ENCODE results near the gene SUGT1. TPM values are rescaled to one million over a fixed set of nuclear protein-coding genes. Genes with fewer than 3 reads are reported as not detected.

The SUGT1 gene
- total and polyA plus RNA-seq, 10 of the 15 experiments (the other 5 are each of a cell fraction or from before 2014, with no cell fraction given) = 46.7 to 122 (median 77.3) TPM

GRCh38 chr13:52664272-52664671, 11.6 kb downstream of the SUGT1 start:
- Histone ChIP-seq H3K9ac (ENCODE audit: control insufficient read depth, insufficient read depth, low read length) (no peak overlapping the region), H3K4me1 (ENCODE audit: control insufficient read depth, insufficient read depth, low read length) (peaks cover 5% of the 10 kb centered on the region; the same call in 1 of the 2 replicates), H3K4me2 (ENCODE audit: control insufficient read depth, insufficient read depth) (no peak overlapping the region), H4K20me1 (ENCODE audit: control insufficient read depth, insufficient read depth) (no peaks in the 10 kb centered on the region), H3K27me3 (replicated peaks in 1 of 2; ENCODE audit: control insufficient read depth in 2 of 2, insufficient read depth in 2 of 2, low read length in 1 of 2) (no peaks in the 10 kb centered on the region), H3K36me3 (ENCODE audit: control insufficient read depth in 2 of 2, insufficient read depth in 2 of 2, low read length in 1 of 2) (peaks cover 3 to 28% of the 10 kb centered on the region in 2 experiments), H3K9me3 (replicated peaks; ENCODE audit: control insufficient read depth, insufficient read depth, low read length) (peaks cover 2% of the 10 kb centered on the region; the same call in 1 of the 3 replicates), H3K27ac (ENCODE audit: control insufficient read depth, insufficient read depth) (no peak overlapping the region), H3K79me2 (ENCODE audit: control insufficient read depth, insufficient read depth, low read length) (no peaks in the 10 kb centered on the region; the same call in 1 of the 2 replicates), H2AFZ (ENCODE audit: control insufficient read depth, low read depth, low read length) (no peak overlapping the region), H3K4me3 (no peak overlapping the region)
- no peak for ATAC-seq
- BruUV-seq (replicated peaks) = no TSS peak
- RAD21 ChIA-PET (ENCODE audit: unreplicated experiment) = interaction anchor here (0.6 to 5.2 kb wide), 20 partner anchors 9 to 488 kb away, joined by 3 to 147 read pairs (median 7); partner anchors contain the start of gene SUGT1
- SMC1A ChIA-PET (ENCODE audit: uncharacterized antibody, unreplicated experiment) = interaction anchor here (0.8 to 5.1 kb wide), 24 partner anchors 11 to 488 kb away, joined by 3 to 129 read pairs (median 9); partner anchors contain the start of gene SUGT1
- POLR2A ChIA-PET = interaction anchor here (0.6 kb wide), 1 partner anchor 63 kb away, joined by 3 read pairs; no protein-coding TSS in a partner anchor
- CTCF ChIA-PET = interaction anchor here (1.0 to 5.9 kb wide), 32 partner anchors 8 to 488 kb away, joined by 3 to 179 read pairs (median 11); partner anchors contain the start of genes CNMD and SUGT1
- in situ Hi-C loops (cut with MboI) = loop anchor here (10.0 kb wide), 1 partner anchor 301 kb away; no protein-coding TSS in a partner anchor
- WGBS (ENCODE audit: insufficient coverage, insufficient replicate concordance, low lambda C conversion rate, missing lambda C conversion rate) = 97% methylated on average over 4 of the region's 4 CpGs
- intact Hi-C loops (cut with micrococcal nuclease; ENCODE audit: unreplicated experiment) = loop anchor here (2.0 kb wide), 1 partner anchor 75 kb away; the partner anchor contains the start of gene CNMD
- FAIRE-seq = no peak
- DNase-seq (ENCODE audit: low read depth, low spot score) = no peak
- TF ChIP-seq ZZZ3 (IDR thresholded peaks at IDR 0.05; ENCODE audit: control insufficient read depth, insufficient read length, low read depth) (no peak), ESRRA (IDR thresholded peaks at IDR 0.05; ENCODE audit: low read length) (no peak), CREM (IDR thresholded peaks at IDR 0.05; ENCODE audit: low read depth) (no peak), MEF2A (IDR thresholded peaks at IDR 0.05; ENCODE audit: insufficient read depth, low read depth, low read length) (no peak), ATF7 (IDR thresholded peaks at IDR 0.05; ENCODE audit: low read depth) (no peak), CHD1 (IDR thresholded peaks at IDR 0.05; ENCODE audit: low read depth, low read length) (no peak), KDM1A (IDR thresholded peaks at IDR 0.05; ENCODE audit: borderline replicate concordance) (no peak), SIN3A (IDR thresholded peaks at IDR 0.05; ENCODE audit: low read depth, low read length) (no peak), BACH1 (IDR thresholded peaks at IDR 0.05; ENCODE audit: borderline replicate concordance) (no peak), POLR2A (IDR thresholded peaks at IDR 0.05; ENCODE audit: low read depth, low read length) (no peak), MLLT1 (IDR thresholded peaks at IDR 0.05) (no peak)
- TF ChIP-seq, protein P1, sequence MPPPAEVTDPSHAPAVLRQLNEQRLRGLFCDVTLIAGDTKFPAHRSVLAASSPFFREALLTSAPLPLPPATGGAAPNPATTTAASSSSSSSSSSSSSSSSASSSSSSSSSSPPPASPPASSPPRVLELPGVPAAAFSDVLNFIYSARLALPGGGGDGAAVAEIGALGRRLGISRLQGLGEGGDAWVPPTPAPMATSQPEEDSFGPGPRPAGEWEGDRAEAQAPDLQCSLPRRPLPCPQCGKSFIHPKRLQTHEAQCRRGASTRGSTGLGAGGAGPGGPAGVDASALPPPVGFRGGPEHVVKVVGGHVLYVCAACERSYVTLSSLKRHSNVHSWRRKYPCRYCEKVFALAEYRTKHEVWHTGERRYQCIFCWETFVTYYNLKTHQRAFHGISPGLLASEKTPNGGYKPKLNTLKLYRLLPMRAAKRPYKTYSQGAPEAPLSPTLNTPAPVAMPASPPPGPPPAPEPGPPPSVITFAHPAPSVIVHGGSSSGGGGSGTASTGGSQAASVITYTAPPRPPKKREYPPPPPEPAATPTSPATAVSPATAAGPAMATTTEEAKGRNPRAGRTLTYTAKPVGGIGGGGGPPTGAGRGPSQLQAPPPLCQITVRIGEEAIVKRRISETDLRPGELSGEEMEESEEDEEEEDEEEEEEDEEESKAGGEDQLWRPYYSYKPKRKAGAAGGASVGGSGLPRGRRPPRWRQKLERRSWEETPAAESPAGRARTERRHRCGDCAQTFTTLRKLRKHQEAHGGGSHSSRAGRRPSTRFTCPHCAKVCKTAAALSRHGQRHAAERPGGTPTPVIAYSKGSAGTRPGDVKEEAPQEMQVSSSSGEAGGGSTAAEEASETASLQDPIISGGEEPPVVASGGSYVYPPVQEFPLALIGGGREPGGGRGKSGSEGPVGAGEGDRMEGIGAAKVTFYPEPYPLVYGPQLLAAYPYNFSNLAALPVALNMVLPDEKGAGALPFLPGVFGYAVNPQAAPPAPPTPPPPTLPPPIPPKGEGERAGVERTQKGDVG (CRISPR knock-in tag; IDR thresholded peaks at IDR 0.05) = no peak
- TF ChIP-seq, protein P2, sequence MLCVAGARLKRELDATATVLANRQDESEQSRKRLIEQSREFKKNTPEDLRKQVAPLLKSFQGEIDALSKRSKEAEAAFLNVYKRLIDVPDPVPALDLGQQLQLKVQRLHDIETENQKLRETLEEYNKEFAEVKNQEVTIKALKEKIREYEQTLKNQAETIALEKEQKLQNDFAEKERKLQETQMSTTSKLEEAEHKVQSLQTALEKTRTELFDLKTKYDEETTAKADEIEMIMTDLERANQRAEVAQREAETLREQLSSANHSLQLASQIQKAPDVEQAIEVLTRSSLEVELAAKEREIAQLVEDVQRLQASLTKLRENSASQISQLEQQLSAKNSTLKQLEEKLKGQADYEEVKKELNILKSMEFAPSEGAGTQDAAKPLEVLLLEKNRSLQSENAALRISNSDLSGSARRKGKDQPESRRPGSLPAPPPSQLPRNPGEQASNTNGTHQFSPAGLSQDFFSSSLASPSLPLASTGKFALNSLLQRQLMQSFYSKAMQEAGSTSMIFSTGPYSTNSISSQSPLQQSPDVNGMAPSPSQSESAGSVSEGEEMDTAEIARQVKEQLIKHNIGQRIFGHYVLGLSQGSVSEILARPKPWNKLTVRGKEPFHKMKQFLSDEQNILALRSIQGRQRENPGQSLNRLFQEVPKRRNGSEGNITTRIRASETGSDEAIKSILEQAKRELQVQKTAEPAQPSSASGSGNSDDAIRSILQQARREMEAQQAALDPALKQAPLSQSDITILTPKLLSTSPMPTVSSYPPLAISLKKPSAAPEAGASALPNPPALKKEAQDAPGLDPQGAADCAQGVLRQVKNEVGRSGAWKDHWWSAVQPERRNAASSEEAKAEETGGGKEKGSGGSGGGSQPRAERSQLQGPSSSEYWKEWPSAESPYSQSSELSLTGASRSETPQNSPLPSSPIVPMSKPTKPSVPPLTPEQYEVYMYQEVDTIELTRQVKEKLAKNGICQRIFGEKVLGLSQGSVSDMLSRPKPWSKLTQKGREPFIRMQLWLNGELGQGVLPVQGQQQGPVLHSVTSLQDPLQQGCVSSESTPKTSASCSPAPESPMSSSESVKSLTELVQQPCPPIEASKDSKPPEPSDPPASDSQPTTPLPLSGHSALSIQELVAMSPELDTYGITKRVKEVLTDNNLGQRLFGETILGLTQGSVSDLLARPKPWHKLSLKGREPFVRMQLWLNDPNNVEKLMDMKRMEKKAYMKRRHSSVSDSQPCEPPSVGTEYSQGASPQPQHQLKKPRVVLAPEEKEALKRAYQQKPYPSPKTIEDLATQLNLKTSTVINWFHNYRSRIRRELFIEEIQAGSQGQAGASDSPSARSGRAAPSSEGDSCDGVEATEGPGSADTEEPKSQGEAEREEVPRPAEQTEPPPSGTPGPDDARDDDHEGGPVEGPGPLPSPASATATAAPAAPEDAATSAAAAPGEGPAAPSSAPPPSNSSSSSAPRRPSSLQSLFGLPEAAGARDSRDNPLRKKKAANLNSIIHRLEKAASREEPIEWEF (IDR thresholded peaks at IDR 0.05; ENCODE audit: insufficient replicate concordance, low read depth, low read length) = no peak

All from GM12878 (cell line).